Mucosa of descending colon (tissue), 3 donors: Measurements from ENCODE around the gene ADAM12. TPM values are rescaled to one million over a fixed set of nuclear protein-coding genes. Genes with fewer than 3 reads are reported as not detected.

Experiments
- ATAC-seq: fragments of 200-7000 bp; cut with Tn5 transposase; one replicate; pipeline ENCODE4 v1.9.1; 2020; ENCODE audit warnings: mild to moderate bottlenecking, moderate library complexity
- DNase-seq, 3 donors: peaks; one replicate each; pipeline ENCODE4 v3.0.0-alpha.2; 2020
- H3K36me3 ChIP-seq: fragments of 200-600 bp; one replicate; pipeline ENCODE4 v1.8.0; 2021; ENCODE audit warnings: low read depth, mild to moderate bottlenecking
- H3K4me1 ChIP-seq: fragments of 200-600 bp; one replicate; pipeline ENCODE4 v1.8.0; 2021; ENCODE audit warnings: low read depth, mild to moderate bottlenecking
- H3K4me3 ChIP-seq: fragments of 200-600 bp; one replicate; pipeline ENCODE4 v1.8.0; 2021; ENCODE audit warnings: mild to moderate bottlenecking
- H3K9me3 ChIP-seq: fragments of 200-600 bp; one replicate; pipeline ENCODE4 v1.8.0; 2021; ENCODE audit warnings: mild to moderate bottlenecking
- CTCF ChIP-seq: fragments of 200-600 bp; IDR thresholded peaks from one replicate; pipeline ENCODE4 v1.8.0; 2022; ENCODE audit warnings: antibody characterized with exemption, mild to moderate bottlenecking
- intact Hi-C, 2 donors: fragments of 100-400 bp; cut with DNase I in 1 of 2; cut with micrococcal nuclease in 1 of 2; formaldehyde crosslinking; loops; one replicate each; pipeline versions ENCODE4 v1.11.0 to v1.11.1; 2022; cut with DNase I, micrococcal nuclease
- total RNA-seq, 3 donors: library from RNA; stranded (reverse); fragmentation: NEBNext Ultra II Directional in 2 of 3; extraction: Animal tissue kit (Norgen Biotek cat#: 25700) in 2 of 3; gene quantifications; one replicate each; pipeline versions ENCODE4 v1.2.1 to v1.2.4, GENCODE V29; 2021 to 2023
- donor health status: DM: no; HTN: no; CAD: no; lungs with moderate emphysema.
- donor health status: DM: no; HTN: no; CAD: no.
- donor health status: DM: no; HTN: yes; CAD: no.

ADAM12 gene
- total RNA-seq, 3 donors from 2014 or later, result 0.20 to 0.89 (median 0.66) TPM

DNA sequence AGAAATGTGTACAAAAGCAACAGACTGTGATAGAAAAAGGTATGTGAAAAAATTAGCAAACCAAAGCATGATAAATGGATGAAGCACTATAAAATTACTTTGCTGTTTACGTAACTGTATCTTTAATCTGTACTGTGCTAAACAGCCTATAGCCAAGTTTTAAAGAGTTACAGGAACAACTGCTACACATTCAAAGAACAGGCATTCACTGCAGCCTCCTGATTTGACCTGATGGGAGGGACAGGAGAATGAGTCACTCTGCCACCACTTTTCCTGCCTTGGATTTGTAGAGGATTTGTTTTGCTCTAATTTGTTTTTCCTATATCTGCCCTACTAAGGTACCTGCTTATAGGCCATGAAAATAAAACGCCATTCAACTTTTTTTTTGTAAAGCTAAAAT is 375.8 kb downstream of the ADAM12 start:
- no peak for ATAC-seq
- Histone ChIP-seq H3K36me3 (no peaks in the 10 kb centered on the region), H3K4me3 (no peak overlapping the region), H3K4me1 (no peaks in the 10 kb centered on the region), H3K9me3 (no peaks in the 10 kb centered on the region)
- intact Hi-C loops, result no loop called here
- no peak for DNase-seq
- no peak for TF ChIP-seq CTCF

GRCh38 chr10:126011995-126012394 is 376.3 kb downstream of the ADAM12 start:
- no peaks in the 10 kb centered on the region for H3K9me3 ChIP-seq
- TF ChIP-seq CTCF, result no peak
- no peak overlapping the region for H3K4me3 ChIP-seq
- no peaks in the 10 kb centered on the region for H3K36me3 ChIP-seq
- intact Hi-C loops, result no loop called here
- DNase-seq, result no peak
- no peaks in the 10 kb centered on the region for H3K4me1 ChIP-seq
- ATAC-seq, result no peak

DNA sequence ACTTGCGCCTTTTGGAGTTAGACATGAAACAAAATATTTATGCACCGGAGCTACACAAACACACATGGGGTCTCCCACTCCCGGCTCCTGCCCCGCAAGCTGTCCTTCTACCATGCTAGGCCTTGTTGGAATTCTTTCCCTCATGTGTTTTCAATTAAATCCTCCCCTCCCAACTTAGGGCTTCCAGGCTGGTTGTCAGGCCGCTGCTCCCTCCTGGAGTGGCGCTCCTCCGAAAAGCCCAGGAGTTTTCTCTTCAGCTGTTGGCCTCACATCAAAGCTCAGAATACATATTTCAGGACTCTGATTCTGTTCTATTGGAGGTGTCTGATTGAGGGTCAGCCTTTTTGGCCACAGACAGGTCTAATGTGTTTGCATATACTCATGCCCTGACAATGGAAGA is 378.6 kb downstream of the ADAM12 start:
- intact Hi-C loops, result no loop called here
- no peak for TF ChIP-seq CTCF
- H3K36me3 ChIP-seq, result no peaks in the 10 kb centered on the region
- DNase-seq (no peak), ATAC-seq (no peak)
- no peak overlapping the region for H3K4me3 ChIP-seq
- H3K4me1 ChIP-seq, result no peaks in the 10 kb centered on the region
- H3K9me3 ChIP-seq, result no peaks in the 10 kb centered on the region

GRCh38 chr10:126006906-126007305 is 381.4 kb downstream of the ADAM12 start:
- no peaks in the 10 kb centered on the region for H3K9me3 ChIP-seq
- H3K4me3 ChIP-seq, result no peak overlapping the region
- no peak for DNase-seq
- H3K4me1 ChIP-seq, result no peaks in the 10 kb centered on the region
- no peak for TF ChIP-seq CTCF
- ATAC-seq, result no peak
- no peaks in the 10 kb centered on the region for H3K36me3 ChIP-seq
- intact Hi-C loops, result no loop called here

- no peaks in the 10 kb centered on the region for H3K9me3 ChIP-seq
- no peak for DNase-seq
- no peak for ATAC-seq
- no peaks in the 10 kb centered on the region for H3K4me1 ChIP-seq
- intact Hi-C loops, result no loop called here
- H3K4me3 ChIP-seq, result no peak overlapping the region
- no peak for TF ChIP-seq CTCF
- H3K36me3 ChIP-seq, result no peaks in the 10 kb centered on the region
Measured at GRCh38 chr10:126006264-126006663, 382.0 kb downstream of the ADAM12 start.

GRCh38 chr10:126004752-126005151 is 383.5 kb downstream of the ADAM12 start:
- Histone ChIP-seq H3K36me3 (no peaks in the 10 kb centered on the region), H3K9me3 (no peaks in the 10 kb centered on the region), H3K4me1 (no peaks in the 10 kb centered on the region), H3K4me3 (no peak overlapping the region)
- no peak for ATAC-seq
- no peak for TF ChIP-seq CTCF
- DNase-seq, result no peak
- intact Hi-C loops, result no loop called here
